GM12878 (cell line): ENCODE results near the gene WDFY4. TPM values are rescaled to one million over a fixed set of nuclear protein-coding genes. Genes with fewer than 3 reads are reported as not detected.

ENCODE experiments used
- ATAC-seq: fragments of 200-7000 bp; cut with Tn5 transposase; 3 replicates; pipeline ENCODE4 v1.9.1; 2020; ENCODE audit warnings: mild to moderate bottlenecking, moderate library complexity
- BruUV-seq: library from RNA; stranded (reverse); fragments of 400-500 nt; replicated peaks from 2 replicates; lab custom pipeline; 2021; lab: Mats Ljungman, UMichigan
- CTCF ChIA-PET: fragments of 300-600 bp; sonication (Branson Sonifier 250); formaldehyde crosslinking; extraction: SDS; loops from one replicate; lab custom pipeline; 2021; ENCODE audit warnings: inconsistent platforms; lab: Yijun Ruan, JAX
- POLR2A ChIA-PET: fragments of 350-600 bp; formaldehyde crosslinking; extraction: SDS; loops from one replicate; lab custom pipeline; 2021; ENCODE audit warnings: inconsistent platforms; lab: Charles Lee
- RAD21 ChIA-PET: fragments of 300-600 bp; sonication (Branson Sonifier 250); formaldehyde crosslinking; loops from one replicate; lab custom pipeline; 2023; ENCODE audit warnings: antibody characterized with exemption; ENCODE audit not compliant: unreplicated experiment; lab: Charles Lee
- SMC1A ChIA-PET: fragments of 300-600 bp; sonication (Branson Sonifier 250); formaldehyde crosslinking; loops from one replicate; lab custom pipeline; 2023; ENCODE audit not compliant: unreplicated experiment, uncharacterized antibody; lab: Charles Lee
- DNase-seq: peaks from one replicate; pipeline ENCODE4 v3.0.0-alpha.2; 2011; ENCODE audit warnings: low read depth, low spot score
- FAIRE-seq: peaks from 3 replicates; lab custom pipeline; 2011; peaks lifted over from hg19 to GRCh38; lab: Jason Lieb, UNC
- H2AFZ ChIP-seq: 2 replicates; pipeline ENCODE4 v1.6.0; 2011; ENCODE audit warnings: low read depth, low read length, control low read depth; ENCODE audit not compliant: control insufficient read depth
- H3K27ac ChIP-seq: 2 replicates; pipeline ENCODE4 v1.5.1; 2011; ENCODE audit warnings: control low read depth; ENCODE audit not compliant: control insufficient read depth, insufficient read depth
- H3K27me3 ChIP-seq, 2 experiments: replicated peaks in 1 of 2; 2 replicates each; pipeline versions ENCODE4 v1.6.0 to v1.6.1; 2011; ENCODE audit warnings: low read length in 1 of 2; ENCODE audit not compliant: control insufficient read depth in 2 of 2, insufficient read depth in 2 of 2
- H3K36me3 ChIP-seq, 2 experiments: 2 replicates each; pipeline ENCODE4 v1.5.1; 2011; ENCODE audit warnings: low read length in 1 of 2; ENCODE audit not compliant: control insufficient read depth in 2 of 2, insufficient read depth in 2 of 2
- H3K4me1 ChIP-seq: 2 replicates; pipeline ENCODE4 v1.6.1; 2011; ENCODE audit warnings: mild to moderate bottlenecking, low read length, moderate library complexity, mixed read lengths; ENCODE audit not compliant: control insufficient read depth, insufficient read depth
- H3K4me2 ChIP-seq: 2 replicates; pipeline ENCODE4 v1.6.0; 2011; ENCODE audit warnings: control low read depth; ENCODE audit not compliant: control insufficient read depth, insufficient read depth
- H3K4me3 ChIP-seq: fragments of 200-600 bp; sonication (generic); 2 replicates; pipeline ENCODE4 v1.5.1; 2016
- H3K79me2 ChIP-seq: 2 replicates; pipeline ENCODE4 v1.6.0; 2011; ENCODE audit warnings: low read length; ENCODE audit not compliant: control insufficient read depth, insufficient read depth
- H3K9ac ChIP-seq: 2 replicates; pipeline ENCODE4 v1.8.0; 2011; ENCODE audit warnings: low read length, control low read depth, mixed read lengths; ENCODE audit not compliant: control insufficient read depth, insufficient read depth
- H3K9me3 ChIP-seq: replicated peaks from 3 replicates; pipeline ENCODE4 v1.5.1; 2011; ENCODE audit warnings: mild to moderate bottlenecking, low read length; ENCODE audit not compliant: control insufficient read depth, insufficient read depth
- H4K20me1 ChIP-seq: 2 replicates; pipeline ENCODE4 v1.6.0; 2011; ENCODE audit not compliant: control insufficient read depth, insufficient read depth
- CREM ChIP-seq: IDR thresholded peaks from 2 replicates; pipeline ENCODE4 v1.6.1; 2014; ENCODE audit warnings: antibody characterized with exemption, low read depth
- GABPA ChIP-seq: IDR thresholded peaks from 2 replicates; pipeline ENCODE4 v1.6.1; 2014; ENCODE audit warnings: antibody characterized with exemption, low read depth, mild to moderate bottlenecking, inconsistent platforms
- IKZF1 ChIP-seq: fragments of 450-650 bp; conservative IDR thresholded peaks from 2 replicates; pipeline ENCODE4 v1.6.1; 2017; ENCODE audit warnings: antibody characterized with exemption, mild to moderate bottlenecking
- JUNB ChIP-seq: IDR thresholded peaks from 2 replicates; pipeline ENCODE4 v1.6.1; 2016; ENCODE audit warnings: antibody characterized with exemption, mild to moderate bottlenecking
- JUND ChIP-seq: IDR thresholded peaks from 2 replicates; pipeline ENCODE4 v1.6.1; 2012; ENCODE audit warnings: low read depth, mild to moderate bottlenecking, low read length, improper control_type of control experiment, moderate library complexity
- MEF2B ChIP-seq: fragments of 450-650 bp; IDR thresholded peaks from 2 replicates; pipeline ENCODE4 v1.6.1; 2018; ENCODE audit warnings: mild to moderate bottlenecking, moderate library complexity; ENCODE audit not compliant: partially characterized antibody, poor library complexity, severe bottlenecking
- NR2C2 ChIP-seq: IDR thresholded peaks from 2 replicates; pipeline ENCODE4 v1.6.1; 2011; ENCODE audit warnings: borderline replicate concordance, low read depth; ENCODE audit not compliant: control insufficient read depth, insufficient read length
- PAX5 ChIP-seq: IDR thresholded peaks from 2 replicates; pipeline ENCODE4 v1.6.1; 2011; ENCODE audit warnings: low read depth, low read length, borderline replicate concordance
- SRF ChIP-seq, 2 experiments: IDR thresholded peaks; 2 replicates each; pipeline ENCODE4 v1.6.1; 2011; ENCODE audit warnings: low read depth in 2 of 2, low read length in 2 of 2, mild to moderate bottlenecking in 1 of 2, moderate library complexity in 1 of 2
- ZBED1 ChIP-seq: IDR thresholded peaks from 2 replicates; pipeline ENCODE4 v1.6.1; 2016; ENCODE audit warnings: borderline replicate concordance
- ZNF207 ChIP-seq: fragments of 450-650 bp; IDR thresholded peaks from 2 replicates; pipeline ENCODE4 v1.6.1; 2014; ENCODE audit warnings: antibody characterized with exemption, mild to moderate bottlenecking, borderline replicate concordance
- WGBS: methylation state at CpG from one replicate; pipeline ENCODE4 v1.1.6; 2016; ENCODE audit warnings: low lambda C conversion rate; ENCODE audit not compliant: insufficient replicate concordance, insufficient coverage; ENCODE audit errors: missing lambda C conversion rate; 5-methylcytosine and 5-hydroxymethylcytosine counted together
- in situ Hi-C: fragments of 300-500 bp; cut with MboI; formaldehyde crosslinking; loops from 9 replicates; pipeline ENCODE4 v1.14.3; 2018; ENCODE audit warnings: mixed read lengths
- intact Hi-C: fragments of 100-400 bp; cut with micrococcal nuclease; formaldehyde crosslinking; loops from one replicate; pipeline ENCODE4 v1.14.2; 2022; ENCODE audit not compliant: unreplicated experiment
- polyA plus RNA-seq, 11 experiments: library from polyadenylated mRNA; depleted of rRNA in 4 of 11; unstranded in 6 of 11; stranded (reverse) in 5 of 11; fragments of >200 nt; fragmentation: Nextera tagmentation in 4 of 11; fragmentation: Illumina TruSeq in 1 of 11; extraction: Ambion mirVana in 4 of 11; extraction: Trizol in 1 of 11; gene quantifications; 1 replicate in 1 of 11; 2 replicates in 10 of 11; pipeline versions ENCODE4 v1.2.1 to v1.2.3, GENCODE V29; 2011 to 2016; ENCODE audit warnings: inconsistent platforms in 2 of 11, missing spikeins in 2 of 11, low read depth in 1 of 11
- total RNA-seq, 4 experiments: library from RNA; depleted of rRNA in 3 of 4; stranded (reverse); fragments of >200 nt in 3 of 4; fragmentation: Illumina TruSeq in 1 of 4; extraction: Trizol in 1 of 4; gene quantifications; 2 replicates each; pipeline versions ENCODE4 v1.2.1 to v1.2.3, GENCODE V29; 2013 to 2021
- TF ChIP-seq, protein P1 (sequence below): IDR thresholded peaks from 2 replicates; pipeline ENCODE4 v1.6.1; 2012; ENCODE audit warnings: low read length, inconsistent platforms
- TF ChIP-seq, protein P2 (sequence below): IDR thresholded peaks from 2 replicates; pipeline ENCODE4 v1.6.1; 2011; ENCODE audit warnings: low read depth, low read length, improper control_type of control experiment, borderline replicate concordance
- TF ChIP-seq, protein P3 (sequence below): fragments of 450-650 bp; IDR thresholded peaks from 2 replicates; pipeline ENCODE4 v1.6.1; 2017; ENCODE audit warnings: mild to moderate bottlenecking
- TF ChIP-seq, protein P4 (sequence below): fragments of 450-650 bp; IDR thresholded peaks from 2 replicates; pipeline ENCODE4 v1.6.1; 2018; ENCODE audit warnings: borderline replicate concordance, mild to moderate bottlenecking; ENCODE audit not compliant: partially characterized antibody

WDFY4 gene
- total and polyA plus RNA-seq, 10 of the 15 experiments (the other 5 are each of a cell fraction or from before 2014, with no cell fraction given), result 13.5 to 132 (median 47.3) TPM

DNA sequence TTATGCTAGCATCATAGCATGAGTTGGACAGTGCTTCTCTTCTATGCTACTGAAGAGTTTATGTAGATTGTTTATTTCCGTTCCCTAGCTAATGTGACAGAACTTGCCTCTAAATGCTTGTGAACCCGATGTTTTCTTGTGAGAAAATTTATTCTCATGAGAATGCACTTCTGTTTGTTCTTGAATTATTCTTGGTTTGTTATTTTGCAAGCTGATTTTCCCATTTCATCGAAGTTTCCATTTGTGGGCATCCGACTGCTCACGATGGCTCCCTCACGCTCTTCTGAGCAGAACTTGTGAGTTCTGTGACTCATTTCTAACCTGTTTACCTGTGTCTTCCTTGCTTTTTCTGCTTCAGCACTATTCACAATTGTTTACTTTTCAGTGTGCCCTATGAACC, 59.9 kb downstream of the WDFY4 start:
- H3K9ac ChIP-seq, result no peak overlapping the region
- SMC1A ChIA-PET, result interaction anchor here (0.9 to 1.6 kb wide), 3 partner anchors 9 to 58 kb away, joined by 3 to 5 read pairs (median 3); no protein-coding TSS in a partner anchor
- ATAC-seq (peak; percentile 49), FAIRE-seq (peak; percentile 66), DNase-seq (peak; percentile 82)
- no peaks in the 10 kb centered on the region for H3K27me3 ChIP-seq
- no peak overlapping the region for H2AFZ ChIP-seq
- intact Hi-C loops, result no loop called here
- H3K4me3 ChIP-seq, result no peak overlapping the region
- POLR2A ChIA-PET, result no interaction called here
- no peaks in the 10 kb centered on the region; the same call in none of the 3 replicates for H3K9me3 ChIP-seq
- 60% methylated on average over 6 of the region's 6 CpGs for WGBS
- no peak overlapping the region for H3K4me2 ChIP-seq
- RAD21 ChIA-PET, result no interaction called here
- peaks cover 26 to 57% of the 10 kb centered on the region in 2 experiments for H3K36me3 ChIP-seq
- H3K27ac ChIP-seq, result peak overlapping the region; percentile 48; the same call in 1 of the 2 replicates
- in situ Hi-C loops, result loop anchor here (25.0 kb wide), 1 partner anchor 768 kb away; no protein-coding TSS in a partner anchor
- H3K79me2 ChIP-seq, result peaks cover 12% of the 10 kb centered on the region
- CTCF ChIA-PET, result no interaction called here
- H4K20me1 ChIP-seq, result no peaks in the 10 kb centered on the region
- no TSS peak for BruUV-seq
- peaks cover 22% of the 10 kb centered on the region for H3K4me1 ChIP-seq
- TF ChIP-seq, protein P1, sequence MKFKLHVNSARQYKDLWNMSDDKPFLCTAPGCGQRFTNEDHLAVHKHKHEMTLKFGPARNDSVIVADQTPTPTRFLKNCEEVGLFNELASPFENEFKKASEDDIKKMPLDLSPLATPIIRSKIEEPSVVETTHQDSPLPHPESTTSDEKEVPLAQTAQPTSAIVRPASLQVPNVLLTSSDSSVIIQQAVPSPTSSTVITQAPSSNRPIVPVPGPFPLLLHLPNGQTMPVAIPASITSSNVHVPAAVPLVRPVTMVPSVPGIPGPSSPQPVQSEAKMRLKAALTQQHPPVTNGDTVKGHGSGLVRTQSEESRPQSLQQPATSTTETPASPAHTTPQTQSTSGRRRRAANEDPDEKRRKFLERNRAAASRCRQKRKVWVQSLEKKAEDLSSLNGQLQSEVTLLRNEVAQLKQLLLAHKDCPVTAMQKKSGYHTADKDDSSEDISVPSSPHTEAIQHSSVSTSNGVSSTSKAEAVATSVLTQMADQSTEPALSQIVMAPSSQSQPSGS, result peak; percentile 85
- TF ChIP-seq MEF2B, result peak; percentile 86
- TF ChIP-seq IKZF1, result peak; percentile 68
- no peak for TF ChIP-seq CREM
- TF ChIP-seq SRF (IDR thresholded peaks at IDR 0.05; ENCODE audit: low read depth in 2 of 2, low read length in 2 of 2), result 0 out of 4 replicates have a peak, but pooled peaks of 1 of the 2 experiments have one; percentile 49
- no peak for TF ChIP-seq GABPA
- TF ChIP-seq PAX5, result 0 out of 2 replicates have a peak, but pooled peaks have one; percentile 12
- TF ChIP-seq, protein P2, sequence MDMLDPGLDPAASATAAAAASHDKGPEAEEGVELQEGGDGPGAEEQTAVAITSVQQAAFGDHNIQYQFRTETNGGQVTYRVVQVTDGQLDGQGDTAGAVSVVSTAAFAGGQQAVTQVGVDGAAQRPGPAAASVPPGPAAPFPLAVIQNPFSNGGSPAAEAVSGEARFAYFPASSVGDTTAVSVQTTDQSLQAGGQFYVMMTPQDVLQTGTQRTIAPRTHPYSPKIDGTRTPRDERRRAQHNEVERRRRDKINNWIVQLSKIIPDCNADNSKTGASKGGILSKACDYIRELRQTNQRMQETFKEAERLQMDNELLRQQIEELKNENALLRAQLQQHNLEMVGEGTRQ, result no peak
- TF ChIP-seq JUND, result 0 out of 2 replicates have a peak, but pooled peaks have one; percentile 14
- TF ChIP-seq ZBED1, result no peak
- TF ChIP-seq ZNF207, result no peak
- TF ChIP-seq JUNB, result peak; percentile 30; the same call in 1 of the 2 replicates
- TF ChIP-seq, protein P3, sequence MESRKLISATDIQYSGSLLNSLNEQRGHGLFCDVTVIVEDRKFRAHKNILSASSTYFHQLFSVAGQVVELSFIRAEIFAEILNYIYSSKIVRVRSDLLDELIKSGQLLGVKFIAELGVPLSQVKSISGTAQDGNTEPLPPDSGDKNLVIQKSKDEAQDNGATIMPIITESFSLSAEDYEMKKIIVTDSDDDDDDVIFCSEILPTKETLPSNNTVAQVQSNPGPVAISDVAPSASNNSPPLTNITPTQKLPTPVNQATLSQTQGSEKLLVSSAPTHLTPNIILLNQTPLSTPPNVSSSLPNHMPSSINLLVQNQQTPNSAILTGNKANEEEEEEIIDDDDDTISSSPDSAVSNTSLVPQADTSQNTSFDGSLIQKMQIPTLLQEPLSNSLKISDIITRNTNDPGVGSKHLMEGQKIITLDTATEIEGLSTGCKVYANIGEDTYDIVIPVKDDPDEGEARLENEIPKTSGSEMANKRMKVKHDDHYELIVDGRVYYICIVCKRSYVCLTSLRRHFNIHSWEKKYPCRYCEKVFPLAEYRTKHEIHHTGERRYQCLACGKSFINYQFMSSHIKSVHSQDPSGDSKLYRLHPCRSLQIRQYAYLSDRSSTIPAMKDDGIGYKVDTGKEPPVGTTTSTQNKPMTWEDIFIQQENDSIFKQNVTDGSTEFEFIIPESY, result no peak
- TF ChIP-seq, protein P4, sequence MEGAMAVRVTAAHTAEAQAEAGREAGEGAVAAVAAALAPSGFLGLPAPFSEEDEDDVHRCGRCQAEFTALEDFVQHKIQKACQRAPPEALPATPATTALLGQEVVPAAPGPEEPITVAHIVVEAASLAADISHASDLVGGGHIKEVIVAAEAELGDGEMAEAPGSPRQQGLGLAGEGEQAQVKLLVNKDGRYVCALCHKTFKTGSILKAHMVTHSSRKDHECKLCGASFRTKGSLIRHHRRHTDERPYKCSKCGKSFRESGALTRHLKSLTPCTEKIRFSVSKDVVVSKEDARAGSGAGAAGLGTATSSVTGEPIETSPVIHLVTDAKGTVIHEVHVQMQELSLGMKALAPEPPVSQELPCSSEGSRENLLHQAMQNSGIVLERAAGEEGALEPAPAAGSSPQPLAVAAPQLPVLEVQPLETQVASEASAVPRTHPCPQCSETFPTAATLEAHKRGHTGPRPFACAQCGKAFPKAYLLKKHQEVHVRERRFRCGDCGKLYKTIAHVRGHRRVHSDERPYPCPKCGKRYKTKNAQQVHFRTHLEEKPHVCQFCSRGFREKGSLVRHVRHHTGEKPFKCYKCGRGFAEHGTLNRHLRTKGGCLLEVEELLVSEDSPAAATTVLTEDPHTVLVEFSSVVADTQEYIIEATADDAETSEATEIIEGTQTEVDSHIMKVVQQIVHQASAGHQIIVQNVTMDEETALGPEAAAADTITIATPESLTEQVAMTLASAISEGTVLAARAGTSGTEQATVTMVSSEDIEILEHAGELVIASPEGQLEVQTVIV, result no peak
- no peak for TF ChIP-seq NR2C2
